ENCODE data around the gene CENPQ.

- TF ChIP-seq EZH2 (IDR thresholded peaks at IDR 0.05; ENCODE audit: low read depth, unreplicated experiment): no peak
- no peak for TF ChIP-seq CTCF (conservative IDR thresholded peaks at IDR 0.05; ENCODE audit: low read depth in 2 of 2)
Measured at GRCh38 chr6:49454787-49455709, 8.1 kb upstream of the CENPQ start.
